Measurements from ENCODE around the gene MYO16.
"Not testable (repeated sequence)": the region's sequence is repeated elsewhere in the genome, so short reads cannot be mapped to it uniquely, and the experiment has no call there.

Gene MYO16

GRCh38 chr13:109043636-109044035, 414.2 kb downstream of the MYO16 start:
- no peak for FAIRE-seq
- no peak for DNase-seq (ENCODE audit: insufficient read length, low spot score)
- TF ChIP-seq POU2F2 (IDR thresholded peaks at IDR 0.05; ENCODE audit: low read depth, low read length) (no peak), PAX5 (IDR thresholded peaks at IDR 0.05; ENCODE audit: insufficient read depth, low read length, severe bottlenecking) (no peak), SPI1 (IDR thresholded peaks at IDR 0.05; ENCODE audit: low read depth, low read length) (no peak), TAF1 (IDR thresholded peaks at IDR 0.05; ENCODE audit: low read depth, low read length) (no peak), POLR2A (IDR thresholded peaks at IDR 0.05; ENCODE audit: low read depth, low read length) (no peak), POLR2AphosphoS5 (IDR thresholded peaks at IDR 0.05; ENCODE audit: low read depth, low read length) (no peak)

- no peak for FAIRE-seq
- TF ChIP-seq SPI1 (IDR thresholded peaks at IDR 0.05; ENCODE audit: low read depth, low read length): no peak
- TF ChIP-seq POLR2A (IDR thresholded peaks at IDR 0.05; ENCODE audit: low read depth, low read length): no peak
- no peak for TF ChIP-seq TAF1 (IDR thresholded peaks at IDR 0.05; ENCODE audit: low read depth, low read length)
- no peak for TF ChIP-seq POLR2AphosphoS5 (IDR thresholded peaks at IDR 0.05; ENCODE audit: low read depth, low read length)
- no peak for TF ChIP-seq PAX5 (IDR thresholded peaks at IDR 0.05; ENCODE audit: insufficient read depth, low read length, severe bottlenecking)
- TF ChIP-seq POU2F2 (IDR thresholded peaks at IDR 0.05; ENCODE audit: low read depth, low read length): no peak
- DNase-seq (ENCODE audit: insufficient read length, low spot score): no peak
These were observed 426.4 kb downstream of the MYO16 start for GRCh38 chr13:109055850-109056249.

- DNase-seq (ENCODE audit: insufficient read length, low spot score) (no peak), FAIRE-seq (no peak)
- TF ChIP-seq POLR2AphosphoS5 (IDR thresholded peaks at IDR 0.05; ENCODE audit: low read depth, low read length) (no peak), POU2F2 (IDR thresholded peaks at IDR 0.05; ENCODE audit: low read depth, low read length) (no peak), PAX5 (IDR thresholded peaks at IDR 0.05; ENCODE audit: insufficient read depth, low read length, severe bottlenecking) (no peak)
These were observed 428.7 kb downstream of the MYO16 start for GRCh38 chr13:109058087-109058486.

- no peak for FAIRE-seq
- no peak for DNase-seq (ENCODE audit: insufficient read length, low spot score)
- TF ChIP-seq PAX5 (IDR thresholded peaks at IDR 0.05; ENCODE audit: insufficient read depth, low read length, severe bottlenecking): no peak
- no peak for TF ChIP-seq TAF1 (IDR thresholded peaks at IDR 0.05; ENCODE audit: low read depth, low read length)
- no peak for TF ChIP-seq SPI1 (IDR thresholded peaks at IDR 0.05; ENCODE audit: low read depth, low read length)
- no peak for TF ChIP-seq POLR2A (IDR thresholded peaks at IDR 0.05; ENCODE audit: low read depth, low read length)
- no peak for TF ChIP-seq POLR2AphosphoS5 (IDR thresholded peaks at IDR 0.05; ENCODE audit: low read depth, low read length)
- TF ChIP-seq POU2F2 (IDR thresholded peaks at IDR 0.05; ENCODE audit: low read depth, low read length): no peak
These were observed 443.1 kb downstream of the MYO16 start for GRCh38 chr13:109072505-109072904.

DNA sequence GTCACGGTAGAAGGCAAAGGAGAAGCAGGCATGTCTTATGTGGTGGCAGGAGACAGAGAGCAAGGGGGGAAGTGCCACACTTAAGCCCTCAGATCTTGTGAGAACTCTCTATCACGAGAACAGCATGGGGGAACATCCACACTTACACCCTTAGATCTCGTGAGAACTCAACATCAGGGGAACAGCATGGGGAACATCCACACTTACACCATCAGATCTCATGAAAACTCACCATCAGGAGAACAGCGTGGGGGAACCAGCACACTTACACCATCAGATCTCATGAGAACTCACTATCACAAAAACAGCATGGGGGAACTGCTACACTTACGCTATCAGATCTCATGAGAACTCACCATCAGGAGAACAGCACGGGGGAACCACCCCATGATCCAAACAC, 445.0 kb downstream of the MYO16 start:
- DNase-seq (ENCODE audit: insufficient read length, low spot score) (no peak), FAIRE-seq (no peak)
- no peak for TF ChIP-seq SPI1 (IDR thresholded peaks at IDR 0.05; ENCODE audit: low read depth, low read length)
- no peak for TF ChIP-seq POLR2A (IDR thresholded peaks at IDR 0.05; ENCODE audit: low read depth, low read length)
- TF ChIP-seq PAX5 (IDR thresholded peaks at IDR 0.05; ENCODE audit: insufficient read depth, low read length, severe bottlenecking): no peak
- no peak for TF ChIP-seq POU2F2 (IDR thresholded peaks at IDR 0.05; ENCODE audit: low read depth, low read length)
- TF ChIP-seq POLR2AphosphoS5 (IDR thresholded peaks at IDR 0.05; ENCODE audit: low read depth, low read length): no peak
- no peak for TF ChIP-seq TAF1 (IDR thresholded peaks at IDR 0.05; ENCODE audit: low read depth, low read length)

- DNase-seq (ENCODE audit: insufficient read length, low spot score) (no peak), FAIRE-seq (no peak)
- TF ChIP-seq POU2F2 (IDR thresholded peaks at IDR 0.05; ENCODE audit: low read depth, low read length) (no peak), POLR2A (IDR thresholded peaks at IDR 0.05; ENCODE audit: low read depth, low read length) (no peak), SPI1 (IDR thresholded peaks at IDR 0.05; ENCODE audit: low read depth, low read length) (no peak), PAX5 (IDR thresholded peaks at IDR 0.05; ENCODE audit: insufficient read depth, low read length, severe bottlenecking) (no peak), POLR2AphosphoS5 (IDR thresholded peaks at IDR 0.05; ENCODE audit: low read depth, low read length) (no peak), TAF1 (IDR thresholded peaks at IDR 0.05; ENCODE audit: low read depth, low read length) (no peak)
These were observed 445.4 kb downstream of the MYO16 start for GRCh38 chr13:109074853-109075252.

GRCh38 chr13:109087916-109088623, 458.7 kb downstream of the MYO16 start:
- no peak for DNase-seq (ENCODE audit: insufficient read length, low spot score)
- TF ChIP-seq POU2F2 (IDR thresholded peaks at IDR 0.05; ENCODE audit: low read depth, low read length) (no peak), TAF1 (IDR thresholded peaks at IDR 0.05; ENCODE audit: low read depth, low read length) (no peak), PAX5 (IDR thresholded peaks at IDR 0.05; ENCODE audit: insufficient read depth, low read length, severe bottlenecking) (no peak), POLR2A (IDR thresholded peaks at IDR 0.05; ENCODE audit: low read depth, low read length) (no peak), SPI1 (IDR thresholded peaks at IDR 0.05; ENCODE audit: low read depth, low read length) (no peak), POLR2AphosphoS5 (IDR thresholded peaks at IDR 0.05; ENCODE audit: low read depth, low read length) (no peak)
- FAIRE-seq: no peak

DNA sequence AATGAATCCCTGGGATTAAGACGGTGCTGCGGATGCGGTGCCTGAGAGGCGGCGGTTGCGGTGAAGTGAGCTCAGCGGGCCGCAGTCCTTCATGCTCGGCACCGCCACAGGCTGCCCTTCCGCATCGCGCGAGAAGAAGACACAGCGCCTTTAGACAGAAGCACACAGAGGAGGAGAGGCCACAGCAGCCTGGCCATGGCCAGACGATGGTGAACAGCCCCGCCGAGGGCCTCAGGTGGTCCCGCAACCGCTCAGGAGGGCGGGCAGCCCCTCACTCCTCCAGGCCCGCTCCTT, 459.2 kb downstream of the MYO16 start:
- TF ChIP-seq PAX5 (IDR thresholded peaks at IDR 0.05; ENCODE audit: insufficient read depth, low read length, severe bottlenecking) (no peak), POU2F2 (IDR thresholded peaks at IDR 0.05; ENCODE audit: low read depth, low read length) (no peak), POLR2A (IDR thresholded peaks at IDR 0.05; ENCODE audit: low read depth, low read length) (no peak), SPI1 (IDR thresholded peaks at IDR 0.05; ENCODE audit: low read depth, low read length) (no peak), POLR2AphosphoS5 (IDR thresholded peaks at IDR 0.05; ENCODE audit: low read depth, low read length) (no peak), TAF1 (IDR thresholded peaks at IDR 0.05; ENCODE audit: low read depth, low read length) (no peak)
- no peak for DNase-seq (ENCODE audit: insufficient read length, low spot score)
- no peak for FAIRE-seq

DNA sequence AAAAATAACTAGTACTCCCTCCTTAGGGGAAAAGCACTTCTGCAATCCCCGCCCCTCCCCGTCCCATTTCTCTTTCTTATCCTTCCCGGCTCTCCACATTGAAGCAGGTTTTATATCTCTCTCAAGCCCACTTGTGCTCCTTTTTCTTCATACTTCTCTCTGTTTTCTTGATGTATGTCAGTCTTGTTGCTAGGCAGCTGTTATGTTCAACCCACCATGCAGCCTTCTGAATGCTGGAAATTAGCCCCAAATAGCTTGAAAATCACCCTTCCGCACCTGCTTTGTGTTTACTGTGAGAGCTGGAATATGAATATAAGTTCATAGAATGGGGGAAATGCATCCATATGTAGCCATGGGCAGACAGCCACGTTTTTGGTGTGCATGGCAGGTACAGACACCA, 461.4 kb downstream of the MYO16 start:
- DNase-seq (ENCODE audit: insufficient read length, low spot score) (no peak), FAIRE-seq (no peak)
- TF ChIP-seq POU2F2 (IDR thresholded peaks at IDR 0.05; ENCODE audit: low read depth, low read length) (no peak), POLR2A (IDR thresholded peaks at IDR 0.05; ENCODE audit: low read depth, low read length) (no peak), PAX5 (IDR thresholded peaks at IDR 0.05; ENCODE audit: insufficient read depth, low read length, severe bottlenecking) (no peak), SPI1 (IDR thresholded peaks at IDR 0.05; ENCODE audit: low read depth, low read length) (no peak), POLR2AphosphoS5 (IDR thresholded peaks at IDR 0.05; ENCODE audit: low read depth, low read length) (no peak), TAF1 (IDR thresholded peaks at IDR 0.05; ENCODE audit: low read depth, low read length) (no peak)

DNA sequence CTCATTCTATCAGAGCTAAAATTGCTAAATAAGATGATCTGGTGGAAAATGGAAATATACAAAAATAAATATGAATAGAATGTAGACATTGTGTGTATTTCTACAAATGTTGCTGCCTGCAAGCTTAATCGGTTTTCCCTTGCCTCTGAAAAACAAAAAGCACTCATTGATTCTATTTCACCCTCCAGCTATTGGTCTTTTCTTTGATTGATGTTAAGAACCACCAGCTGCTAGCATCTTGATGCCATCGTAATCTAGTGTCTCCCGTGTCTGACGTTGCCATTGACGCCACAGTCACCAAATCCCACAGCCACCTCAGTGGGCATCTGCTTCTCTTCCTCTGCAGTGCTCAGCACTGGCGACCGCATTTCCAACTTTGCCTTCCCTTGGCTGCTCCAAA, 461.8 kb downstream of the MYO16 start:
- TF ChIP-seq SPI1 (IDR thresholded peaks at IDR 0.05; ENCODE audit: low read depth, low read length) (no peak), POU2F2 (IDR thresholded peaks at IDR 0.05; ENCODE audit: low read depth, low read length) (no peak), POLR2AphosphoS5 (IDR thresholded peaks at IDR 0.05; ENCODE audit: low read depth, low read length) (no peak), PAX5 (IDR thresholded peaks at IDR 0.05; ENCODE audit: insufficient read depth, low read length, severe bottlenecking) (no peak), TAF1 (IDR thresholded peaks at IDR 0.05; ENCODE audit: low read depth, low read length) (no peak), POLR2A (IDR thresholded peaks at IDR 0.05; ENCODE audit: low read depth, low read length) (no peak)
- no peak for FAIRE-seq
- no peak for DNase-seq (ENCODE audit: insufficient read length, low spot score)

DNA sequence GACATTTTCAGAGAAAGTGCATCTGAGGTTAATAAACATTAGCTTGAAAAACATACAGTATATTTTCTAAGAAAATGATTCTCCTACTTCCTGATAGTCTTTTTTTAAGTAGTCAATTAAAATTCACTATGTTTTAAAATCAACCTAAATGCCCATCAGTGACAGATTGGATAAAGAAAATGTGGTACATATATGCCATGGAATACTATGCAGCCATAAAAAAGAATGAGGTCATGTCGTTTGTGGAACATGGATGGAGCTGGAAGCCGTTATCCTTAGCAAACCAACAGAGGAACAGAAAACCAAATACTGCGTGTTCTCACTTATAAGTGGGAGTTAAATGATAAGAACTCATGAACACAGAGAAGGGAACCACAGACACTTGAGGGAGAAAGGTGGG, 462.8 kb downstream of the MYO16 start:
- not testable (repeated sequence) for DNase-seq (ENCODE audit: insufficient read length, low spot score); FAIRE-seq

Data from GM12891 (cell line).